ENCODE data around the gene DLGAP4. TPM values are rescaled to one million over a fixed set of nuclear protein-coding genes. Genes with fewer than 3 reads are reported as not detected.

DLGAP4 gene
- total and polyA plus RNA-seq, 2 of the 13 experiments (the other 11 are each of a cell fraction or from before 2014, with no cell fraction given): 15.2 to 26.7 TPM

DNA sequence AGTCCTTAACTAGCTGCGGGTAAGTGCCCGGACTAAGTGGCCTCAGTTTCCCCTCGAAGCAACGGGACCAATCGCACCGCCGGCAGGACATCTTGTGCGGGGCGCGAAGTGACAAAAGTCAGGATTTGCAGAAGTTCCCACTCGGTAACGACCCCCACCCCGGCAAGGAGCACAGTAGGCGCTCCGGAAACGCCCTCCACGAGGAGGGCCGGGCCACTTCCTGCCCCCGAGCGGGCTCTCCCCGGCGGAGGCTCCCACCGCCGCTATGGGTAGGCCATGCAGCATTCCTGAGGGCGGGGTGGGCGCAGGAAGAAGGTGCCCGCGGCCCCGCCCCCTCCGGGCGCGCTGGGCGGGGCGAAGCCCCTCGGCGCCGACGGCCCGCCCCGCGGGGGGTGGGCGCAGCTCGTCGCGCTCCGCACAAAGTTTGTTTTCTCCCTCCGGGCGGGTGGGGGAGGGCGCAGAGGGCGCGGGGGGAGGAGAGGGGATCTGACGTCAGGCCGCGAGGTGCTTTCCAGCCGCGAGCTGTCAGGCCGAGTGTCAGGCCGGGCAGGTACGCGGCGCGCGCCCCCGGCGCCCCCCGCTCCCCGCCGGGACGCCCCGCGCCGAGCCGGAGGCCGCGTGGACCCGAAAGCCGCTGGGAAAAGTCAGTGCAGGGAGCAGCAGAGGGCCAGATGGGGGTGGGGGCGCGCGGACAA lies 267.1 kb downstream of the DLGAP4 start, which contains the start of gene TGIF2 (continued):
- TF ChIP-seq, protein P1, sequence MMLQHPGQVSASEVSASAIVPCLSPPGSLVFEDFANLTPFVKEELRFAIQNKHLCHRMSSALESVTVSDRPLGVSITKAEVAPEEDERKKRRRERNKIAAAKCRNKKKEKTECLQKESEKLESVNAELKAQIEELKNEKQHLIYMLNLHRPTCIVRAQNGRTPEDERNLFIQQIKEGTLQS (CRISPR knock-in tag; IDR thresholded peaks at IDR 0.05): no peak
- TF ChIP-seq TBP (CRISPR knock-in tag; IDR thresholded peaks at IDR 0.05): no peak
- TF ChIP-seq MXD1 (CRISPR knock-in tag; IDR thresholded peaks at IDR 0.05): peak; percentile 89; the same call in 1 of the 2 replicates
- 0 out of 2 replicates have a peak, but pooled peaks have one; percentile 11 for TF ChIP-seq ZNF652 (CRISPR knock-in tag; IDR thresholded peaks at IDR 0.05; ENCODE audit: borderline replicate concordance, low read depth)
- TF ChIP-seq, protein P2, sequence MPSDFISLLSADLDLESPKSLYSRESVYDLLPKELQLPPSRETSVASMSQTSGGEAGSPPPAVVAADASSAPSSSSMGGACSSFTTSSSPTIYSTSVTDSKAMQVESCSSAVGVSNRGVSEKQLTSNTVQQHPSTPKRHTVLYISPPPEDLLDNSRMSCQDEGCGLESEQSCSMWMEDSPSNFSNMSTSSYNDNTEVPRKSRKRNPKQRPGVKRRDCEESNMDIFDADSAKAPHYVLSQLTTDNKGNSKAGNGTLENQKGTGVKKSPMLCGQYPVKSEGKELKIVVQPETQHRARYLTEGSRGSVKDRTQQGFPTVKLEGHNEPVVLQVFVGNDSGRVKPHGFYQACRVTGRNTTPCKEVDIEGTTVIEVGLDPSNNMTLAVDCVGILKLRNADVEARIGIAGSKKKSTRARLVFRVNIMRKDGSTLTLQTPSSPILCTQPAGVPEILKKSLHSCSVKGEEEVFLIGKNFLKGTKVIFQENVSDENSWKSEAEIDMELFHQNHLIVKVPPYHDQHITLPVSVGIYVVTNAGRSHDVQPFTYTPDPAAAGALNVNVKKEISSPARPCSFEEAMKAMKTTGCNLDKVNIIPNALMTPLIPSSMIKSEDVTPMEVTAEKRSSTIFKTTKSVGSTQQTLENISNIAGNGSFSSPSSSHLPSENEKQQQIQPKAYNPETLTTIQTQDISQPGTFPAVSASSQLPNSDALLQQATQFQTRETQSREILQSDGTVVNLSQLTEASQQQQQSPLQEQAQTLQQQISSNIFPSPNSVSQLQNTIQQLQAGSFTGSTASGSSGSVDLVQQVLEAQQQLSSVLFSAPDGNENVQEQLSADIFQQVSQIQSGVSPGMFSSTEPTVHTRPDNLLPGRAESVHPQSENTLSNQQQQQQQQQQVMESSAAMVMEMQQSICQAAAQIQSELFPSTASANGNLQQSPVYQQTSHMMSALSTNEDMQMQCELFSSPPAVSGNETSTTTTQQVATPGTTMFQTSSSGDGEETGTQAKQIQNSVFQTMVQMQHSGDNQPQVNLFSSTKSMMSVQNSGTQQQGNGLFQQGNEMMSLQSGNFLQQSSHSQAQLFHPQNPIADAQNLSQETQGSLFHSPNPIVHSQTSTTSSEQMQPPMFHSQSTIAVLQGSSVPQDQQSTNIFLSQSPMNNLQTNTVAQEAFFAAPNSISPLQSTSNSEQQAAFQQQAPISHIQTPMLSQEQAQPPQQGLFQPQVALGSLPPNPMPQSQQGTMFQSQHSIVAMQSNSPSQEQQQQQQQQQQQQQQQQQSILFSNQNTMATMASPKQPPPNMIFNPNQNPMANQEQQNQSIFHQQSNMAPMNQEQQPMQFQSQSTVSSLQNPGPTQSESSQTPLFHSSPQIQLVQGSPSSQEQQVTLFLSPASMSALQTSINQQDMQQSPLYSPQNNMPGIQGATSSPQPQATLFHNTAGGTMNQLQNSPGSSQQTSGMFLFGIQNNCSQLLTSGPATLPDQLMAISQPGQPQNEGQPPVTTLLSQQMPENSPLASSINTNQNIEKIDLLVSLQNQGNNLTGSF (CRISPR knock-in tag; IDR thresholded peaks at IDR 0.05): peak; percentile 77; the same call in 1 of the 2 replicates
- 0 out of 2 replicates have a peak, but pooled peaks have one; percentile 18 for TF ChIP-seq MTA3 (CRISPR knock-in tag; IDR thresholded peaks at IDR 0.05)
- 0 out of 2 replicates have a peak, but pooled peaks have one; percentile 28 for TF ChIP-seq ZNF292 (CRISPR knock-in tag; IDR thresholded peaks at IDR 0.05; ENCODE audit: borderline replicate concordance, low read depth)
- TF ChIP-seq ZFP90 (CRISPR knock-in tag; IDR thresholded peaks at IDR 0.05; ENCODE audit: borderline replicate concordance): no peak; the same call in none of the 2 replicates
- no peak for TF ChIP-seq REL (CRISPR knock-in tag; conservative IDR thresholded peaks at IDR 0.05)
- TF ChIP-seq, protein P3, sequence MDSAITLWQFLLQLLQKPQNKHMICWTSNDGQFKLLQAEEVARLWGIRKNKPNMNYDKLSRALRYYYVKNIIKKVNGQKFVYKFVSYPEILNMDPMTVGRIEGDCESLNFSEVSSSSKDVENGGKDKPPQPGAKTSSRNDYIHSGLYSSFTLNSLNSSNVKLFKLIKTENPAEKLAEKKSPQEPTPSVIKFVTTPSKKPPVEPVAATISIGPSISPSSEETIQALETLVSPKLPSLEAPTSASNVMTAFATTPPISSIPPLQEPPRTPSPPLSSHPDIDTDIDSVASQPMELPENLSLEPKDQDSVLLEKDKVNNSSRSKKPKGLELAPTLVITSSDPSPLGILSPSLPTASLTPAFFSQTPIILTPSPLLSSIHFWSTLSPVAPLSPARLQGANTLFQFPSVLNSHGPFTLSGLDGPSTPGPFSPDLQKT (CRISPR knock-in tag; IDR thresholded peaks at IDR 0.05; ENCODE audit: borderline replicate concordance): peak; percentile 93; the same call in 1 of the 2 replicates
- TF ChIP-seq AGO2 (optimal IDR thresholded peaks at IDR 0.05; ENCODE audit: low read depth, low read length): no peak
- no peak for TF ChIP-seq PCBP2 (optimal IDR thresholded peaks at IDR 0.05; ENCODE audit: low read depth, low read length, poor library complexity, severe bottlenecking)
- TF ChIP-seq SNAPC4 (CRISPR knock-in tag; IDR thresholded peaks at IDR 0.05): peak; percentile 71; the same call in 1 of the 2 replicates
- TF ChIP-seq HMG20A (CRISPR knock-in tag; IDR thresholded peaks at IDR 0.05; ENCODE audit: borderline replicate concordance): peak; percentile 23; the same call in 1 of the 2 replicates

Data from HepG2 (cell line).